K562 (cell line): ENCODE data around the gene MTHFR. TPM values are rescaled to one million over a fixed set of nuclear protein-coding genes. Genes with fewer than 3 reads are reported as not detected.

ENCODE experiments used
- BRCA1 ChIP-seq, 2 experiments: fragments of 450-650 bp in 1 of 2; sonication (generic) in 1 of 2; formaldehyde crosslinking in 1 of 2; IDR thresholded peaks; 2 replicates each; pipeline versions ENCODE4 v1.5.0 to v1.6.1; 2017 to 2020; ENCODE audit warnings: mild to moderate bottlenecking in 1 of 2, missing genetic modification reagents in 1 of 2
- FOXJ3 ChIP-seq: sonication (generic); formaldehyde crosslinking; IDR thresholded peaks from 2 replicates; pipeline ENCODE4 v1.4.0; 2020; ENCODE audit warnings: mild to moderate bottlenecking, missing genetic modification reagents
- GABPB1 ChIP-seq: sonication (generic); formaldehyde crosslinking; IDR thresholded peaks from 2 replicates; pipeline ENCODE4 v1.8.0; 2022; ENCODE audit warnings: mild to moderate bottlenecking, missing genetic modification reagents
- HIVEP1 ChIP-seq: fragments of 250-450 bp; sonication (Bioruptor Pico); IDR thresholded peaks from 2 replicates; pipeline ENCODE4 v1.4.0; 2020; ENCODE audit warnings: mild to moderate bottlenecking
- HNRNPUL1 ChIP-seq: fragments of 200-400 bp; formaldehyde crosslinking; IDR thresholded peaks from 2 replicates; pipeline ENCODE4 v1.6.1; 2017; ENCODE audit warnings: low read length
- KAT8 ChIP-seq: fragments of 450-650 bp; IDR thresholded peaks from 2 replicates; pipeline ENCODE4 v1.6.1; 2016; ENCODE audit warnings: low read depth, mild to moderate bottlenecking
- KDM4B ChIP-seq, 2 experiments: fragments of 450-650 bp in 1 of 2; sonication (generic) in 1 of 2; IDR thresholded peaks; 2 replicates each; pipeline ENCODE4 v1.6.1; 2016 to 2017; ENCODE audit warnings: borderline replicate concordance in 2 of 2, antibody characterized with exemption in 1 of 2, low read depth in 1 of 2, mild to moderate bottlenecking in 1 of 2
- MAFF ChIP-seq: IDR thresholded peaks from 2 replicates; pipeline ENCODE4 v1.6.1; 2012; ENCODE audit warnings: low read length, improper control_type of control experiment
- PHF8 ChIP-seq: fragments of 200-600 bp; sonication (generic); IDR thresholded peaks from 2 replicates; pipeline ENCODE4 v1.6.1; 2012; ENCODE audit warnings: mixed run types, mild to moderate bottlenecking, inconsistent platforms, low read length, moderate library complexity, borderline replicate concordance
- RAD51 ChIP-seq: fragments of 450-650 bp; IDR thresholded peaks from 2 replicates; pipeline ENCODE4 v1.7.1; 2016; ENCODE audit warnings: low read depth, mild to moderate bottlenecking, borderline replicate concordance
- U2AF2 ChIP-seq: fragments of 200-400 bp; formaldehyde crosslinking; optimal IDR thresholded peaks from 2 replicates; pipeline ENCODE3; 2017; ENCODE audit warnings: low read depth, mild to moderate bottlenecking, low read length
- ZNF583 ChIP-seq: fragments of 250-450 bp; sonication (Bioruptor Pico); IDR thresholded peaks from 2 replicates; pipeline ENCODE4 v1.4.0; 2020
- ZNF75A ChIP-seq: fragments of 450-650 bp; formaldehyde crosslinking; IDR thresholded peaks from 2 replicates; pipeline ENCODE4 v1.4.0; 2020; ENCODE audit warnings: mild to moderate bottlenecking
- ZNF780A ChIP-seq: fragments of 250-450 bp; sonication (Bioruptor Pico); IDR thresholded peaks from 2 replicates; pipeline ENCODE4 v1.5.0; 2021; ENCODE audit warnings: mild to moderate bottlenecking
- polyA plus RNA-seq, 8 experiments: library from polyadenylated mRNA; depleted of rRNA in 4 of 8; stranded (reverse) in 5 of 8; unstranded in 3 of 8; fragments of >200 nt; fragmentation: Nextera tagmentation in 2 of 8; fragmentation: Illumina TruSeq in 1 of 8; extraction: Ambion mirVana in 2 of 8; extraction: Trizol in 1 of 8; gene quantifications; 2 replicates each; pipeline versions ENCODE4 v1.2.1 to v1.2.3, GENCODE V29; 2011 to 2014; ENCODE audit warnings: inconsistent platforms in 1 of 8, missing spikeins in 1 of 8
- total RNA-seq, 7 experiments: library from RNA; depleted of rRNA in 6 of 7; stranded (reverse); fragments of >200 nt in 6 of 7; fragmentation: Illumina TruSeq in 2 of 7; extraction: Trizol in 2 of 7; gene quantifications; 2 replicates each; pipeline versions ENCODE4 v1.2.1 to v1.2.3, GENCODE V29; 2011 to 2021; ENCODE audit warnings: low replicate concordance in 1 of 7
- TF ChIP-seq, protein P1 (sequence below): fragments of 450-650 bp; formaldehyde crosslinking; IDR thresholded peaks from 2 replicates; pipeline ENCODE4 v1.4.0; 2022; ENCODE audit warnings: missing genetic modification characterization
- TF ChIP-seq, protein P2 (sequence below): sonication (generic); formaldehyde crosslinking; IDR thresholded peaks from 2 replicates; pipeline ENCODE4 v1.8.0; 2022; ENCODE audit warnings: missing genetic modification reagents, mild to moderate bottlenecking, borderline replicate concordance
- TF ChIP-seq, protein P3 (sequence below): sonication (generic); formaldehyde crosslinking; IDR thresholded peaks from 2 replicates; pipeline ENCODE4 v1.8.0; 2022; ENCODE audit warnings: mild to moderate bottlenecking, missing genetic modification reagents
- TF ChIP-seq, protein P4 (sequence below): fragments of 150-350 bp; conservative IDR thresholded peaks from 2 replicates; pipeline ENCODE4 v1.6.1; 2014; ENCODE audit warnings: low read length
- TF ChIP-seq, protein P5 (sequence below): fragments of 450-650 bp; formaldehyde crosslinking; IDR thresholded peaks from 2 replicates; pipeline ENCODE4 v1.4.0; 2022; ENCODE audit warnings: mild to moderate bottlenecking, moderate library complexity

MTHFR gene
- total and polyA plus RNA-seq, 9 of the 15 experiments (the other 6 are each of a cell fraction or from before 2014, with no cell fraction given) = 5.0 to 104 (median 62.6) TPM

DNA sequence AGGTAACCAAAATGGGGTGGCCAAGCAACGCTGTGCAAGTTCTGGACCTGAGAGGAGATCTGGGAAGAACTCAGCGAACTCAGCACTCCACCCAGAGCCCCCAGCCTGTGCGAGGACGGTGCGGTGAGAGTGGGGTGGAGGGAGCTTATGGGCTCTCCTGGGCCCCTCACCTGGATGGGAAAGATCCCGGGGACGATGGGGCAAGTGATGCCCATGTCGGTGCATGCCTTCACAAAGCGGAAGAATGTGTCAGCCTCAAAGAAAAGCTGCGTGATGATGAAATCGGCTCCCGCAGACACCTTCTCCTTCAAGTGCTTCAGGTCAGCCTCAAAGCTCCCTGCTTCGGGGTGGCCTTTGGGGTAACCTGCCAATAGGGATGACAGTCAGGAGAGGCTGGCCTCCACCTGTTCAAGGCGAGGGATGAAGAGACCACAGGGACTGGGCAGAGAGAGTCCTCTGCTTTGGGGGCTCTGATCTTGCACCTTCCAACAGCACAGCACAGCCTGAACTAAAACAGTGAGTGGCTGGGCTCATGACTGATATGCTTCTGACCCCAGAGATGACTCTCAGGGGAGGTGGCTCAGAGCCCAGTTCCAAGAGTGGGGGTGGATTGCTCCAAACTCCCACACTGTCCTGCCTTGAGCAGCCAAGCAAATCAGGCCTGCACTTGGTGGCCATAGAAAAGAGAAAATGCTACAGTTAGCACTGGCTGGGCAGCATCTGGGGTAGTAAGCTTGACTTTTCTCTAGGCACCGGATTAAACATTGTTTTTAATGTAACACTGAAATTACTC is 9.5 kb downstream of the MTHFR start (continued):
- TF ChIP-seq KAT8 (no peak), KDM4B (IDR thresholded peaks at IDR 0.05; ENCODE audit: borderline replicate concordance in 2 of 2, low read depth in 1 of 2) (no peak), U2AF2 (no peak), HNRNPUL1 (no peak), RAD51 (no peak; the same call in 1 of the 2 replicates), ZNF780A (CRISPR knock-in tag) (no peak), ZNF75A (no peak), HIVEP1 (CRISPR knock-in tag) (no peak), GABPB1 (no peak), FOXJ3 (CRISPR knock-in tag) (no peak), ZNF583 (no peak), PHF8 (peak; percentile 46; the same call in 1 of the 2 replicates), BRCA1 (IDR thresholded peaks at IDR 0.05) (no peak), BRCA1 (CRISPR knock-in tag; IDR thresholded peaks at IDR 0.05) (no peak), MAFF (no peak)
- TF ChIP-seq, protein P1, sequence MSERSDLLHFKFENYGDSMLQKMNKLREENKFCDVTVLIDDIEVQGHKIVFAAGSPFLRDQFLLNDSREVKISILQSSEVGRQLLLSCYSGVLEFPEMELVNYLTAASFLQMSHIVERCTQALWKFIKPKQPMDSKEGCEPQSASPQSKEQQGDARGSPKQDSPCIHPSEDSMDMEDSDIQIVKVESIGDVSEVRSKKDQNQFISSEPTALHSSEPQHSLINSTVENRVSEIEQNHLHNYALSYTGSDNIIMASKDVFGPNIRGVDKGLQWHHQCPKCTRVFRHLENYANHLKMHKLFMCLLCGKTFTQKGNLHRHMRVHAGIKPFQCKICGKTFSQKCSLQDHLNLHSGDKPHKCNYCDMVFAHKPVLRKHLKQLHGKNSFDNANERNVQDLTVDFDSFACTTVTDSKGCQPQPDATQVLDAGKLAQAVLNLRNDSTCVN (CRISPR knock-in tag) = no peak
- TF ChIP-seq, protein P2, sequence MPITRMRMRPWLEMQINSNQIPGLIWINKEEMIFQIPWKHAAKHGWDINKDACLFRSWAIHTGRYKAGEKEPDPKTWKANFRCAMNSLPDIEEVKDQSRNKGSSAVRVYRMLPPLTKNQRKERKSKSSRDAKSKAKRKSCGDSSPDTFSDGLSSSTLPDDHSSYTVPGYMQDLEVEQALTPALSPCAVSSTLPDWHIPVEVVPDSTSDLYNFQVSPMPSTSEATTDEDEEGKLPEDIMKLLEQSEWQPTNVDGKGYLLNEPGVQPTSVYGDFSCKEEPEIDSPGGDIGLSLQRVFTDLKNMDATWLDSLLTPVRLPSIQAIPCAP (CRISPR knock-in tag) = no peak
- TF ChIP-seq, protein P3, sequence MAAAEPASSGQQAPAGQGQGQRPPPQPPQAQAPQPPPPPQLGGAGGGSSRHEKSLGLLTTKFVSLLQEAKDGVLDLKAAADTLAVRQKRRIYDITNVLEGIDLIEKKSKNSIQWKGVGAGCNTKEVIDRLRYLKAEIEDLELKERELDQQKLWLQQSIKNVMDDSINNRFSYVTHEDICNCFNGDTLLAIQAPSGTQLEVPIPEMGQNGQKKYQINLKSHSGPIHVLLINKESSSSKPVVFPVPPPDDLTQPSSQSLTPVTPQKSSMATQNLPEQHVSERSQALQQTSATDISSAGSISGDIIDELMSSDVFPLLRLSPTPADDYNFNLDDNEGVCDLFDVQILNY (CRISPR knock-in tag) = no peak
- TF ChIP-seq, protein P4, sequence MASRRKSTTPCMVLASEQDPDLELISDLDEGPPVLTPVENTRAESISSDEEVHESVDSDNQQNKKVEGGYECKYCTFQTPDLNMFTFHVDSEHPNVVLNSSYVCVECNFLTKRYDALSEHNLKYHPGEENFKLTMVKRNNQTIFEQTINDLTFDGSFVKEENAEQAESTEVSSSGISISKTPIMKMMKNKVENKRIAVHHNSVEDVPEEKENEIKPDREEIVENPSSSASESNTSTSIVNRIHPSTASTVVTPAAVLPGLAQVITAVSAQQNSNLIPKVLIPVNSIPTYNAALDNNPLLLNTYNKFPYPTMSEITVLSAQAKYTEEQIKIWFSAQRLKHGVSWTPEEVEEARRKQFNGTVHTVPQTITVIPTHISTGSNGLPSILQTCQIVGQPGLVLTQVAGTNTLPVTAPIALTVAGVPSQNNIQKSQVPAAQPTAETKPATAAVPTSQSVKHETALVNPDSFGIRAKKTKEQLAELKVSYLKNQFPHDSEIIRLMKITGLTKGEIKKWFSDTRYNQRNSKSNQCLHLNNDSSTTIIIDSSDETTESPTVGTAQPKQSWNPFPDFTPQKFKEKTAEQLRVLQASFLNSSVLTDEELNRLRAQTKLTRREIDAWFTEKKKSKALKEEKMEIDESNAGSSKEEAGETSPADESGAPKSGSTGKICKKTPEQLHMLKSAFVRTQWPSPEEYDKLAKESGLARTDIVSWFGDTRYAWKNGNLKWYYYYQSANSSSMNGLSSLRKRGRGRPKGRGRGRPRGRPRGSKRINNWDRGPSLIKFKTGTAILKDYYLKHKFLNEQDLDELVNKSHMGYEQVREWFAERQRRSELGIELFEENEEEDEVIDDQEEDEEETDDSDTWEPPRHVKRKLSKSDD = 0 out of 2 replicates have a peak, but pooled peaks have one; percentile 48
- TF ChIP-seq, protein P5, sequence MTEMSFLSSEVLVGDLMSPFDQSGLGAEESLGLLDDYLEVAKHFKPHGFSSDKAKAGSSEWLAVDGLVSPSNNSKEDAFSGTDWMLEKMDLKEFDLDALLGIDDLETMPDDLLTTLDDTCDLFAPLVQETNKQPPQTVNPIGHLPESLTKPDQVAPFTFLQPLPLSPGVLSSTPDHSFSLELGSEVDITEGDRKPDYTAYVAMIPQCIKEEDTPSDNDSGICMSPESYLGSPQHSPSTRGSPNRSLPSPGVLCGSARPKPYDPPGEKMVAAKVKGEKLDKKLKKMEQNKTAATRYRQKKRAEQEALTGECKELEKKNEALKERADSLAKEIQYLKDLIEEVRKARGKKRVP = no peak
